GM19043 (cell line): ENCODE results near the gene FRG2B.
"Not testable (repeated sequence)": the region's sequence is repeated elsewhere in the genome, so short reads cannot be mapped to it uniquely, and the experiment has no call there.

Experiments used
- ATAC-seq: cut with Tn5 transposase; IDR thresholded peaks from one replicate; pipeline ENCODE4 v1.9.1; 2021; ENCODE audit warnings: low read depth; ENCODE audit not compliant: unreplicated experiment

FRG2B gene

GRCh38 chr10:133603434-133603833 is 23.2 kb downstream of the FRG2B start:
- not testable (repeated sequence) for ATAC-seq

- ATAC-seq, result no peak
These were observed 25.9 kb downstream of the FRG2B start for GRCh38 chr10:133600657-133601056.

DNA sequence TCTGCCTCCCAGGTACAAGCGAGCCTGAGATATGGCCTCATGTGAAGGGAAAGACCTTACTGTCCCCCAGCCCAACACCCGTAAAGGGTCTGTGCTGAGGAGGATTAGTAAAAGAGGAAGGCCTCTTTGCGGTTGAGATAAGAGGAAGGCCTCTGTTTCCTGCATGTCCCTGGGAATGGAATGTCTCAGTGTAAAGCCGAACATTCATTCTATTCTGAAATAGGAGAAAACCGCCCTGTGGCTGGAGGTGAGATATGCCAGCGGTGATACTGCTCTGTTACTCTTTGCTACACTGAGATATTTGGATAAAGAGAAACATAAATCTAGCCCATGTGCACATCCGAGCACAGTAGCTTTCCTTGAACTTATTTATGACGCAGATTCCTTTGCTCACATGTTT is 26.7 kb downstream of the FRG2B start:
- not testable (repeated sequence) for ATAC-seq

DNA sequence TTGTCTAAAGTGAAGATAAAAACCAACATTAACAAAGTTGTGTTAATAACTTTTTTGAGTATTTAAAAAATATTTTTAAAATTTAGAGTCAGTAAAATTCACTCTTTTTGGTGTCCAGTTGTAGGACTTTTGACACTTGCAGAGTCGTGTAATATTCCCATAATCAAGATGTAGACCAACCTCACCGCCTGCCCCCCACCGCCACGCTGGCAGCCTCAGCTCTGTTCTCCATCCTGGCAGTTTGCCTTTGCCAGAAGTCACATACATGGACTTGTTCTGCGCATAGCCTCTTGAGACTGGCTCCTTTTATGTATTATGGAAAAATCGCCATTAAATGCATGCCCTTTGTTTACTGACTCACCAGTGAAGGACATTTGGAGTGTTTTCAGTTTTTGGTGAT is 33.9 kb downstream of the FRG2B start:
- no peak for ATAC-seq

GRCh38 chr10:133590970-133591359 is 35.6 kb downstream of the FRG2B start:
- no peak for ATAC-seq

- ATAC-seq, result no peak
These were observed 36.2 kb downstream of the FRG2B start for GRCh38 chr10:133590226-133590969.

DNA sequence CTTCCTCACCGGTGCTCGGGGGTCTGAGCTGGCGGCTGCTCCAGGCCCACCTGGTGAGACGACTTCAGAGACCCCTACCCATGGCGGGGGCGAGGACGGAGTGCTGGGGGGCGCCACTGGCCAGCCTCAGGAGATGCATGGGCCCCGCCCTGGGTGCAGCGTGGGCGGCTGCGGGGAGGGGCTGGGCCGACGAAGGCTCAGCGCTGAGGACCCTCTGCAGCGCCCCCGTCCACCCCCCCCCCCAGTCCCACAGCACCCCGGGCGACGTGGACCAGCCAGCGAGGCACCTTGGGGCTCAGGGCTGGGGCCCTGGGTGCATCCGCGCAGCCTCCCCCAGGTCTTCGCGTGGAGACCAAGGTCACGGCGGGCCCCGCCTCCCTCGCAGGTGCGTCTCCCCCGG is 49.6 kb downstream of the FRG2B start:
- not testable (repeated sequence) for ATAC-seq
